ENCODE data around the gene USP3. TPM values are rescaled to one million over a fixed set of nuclear protein-coding genes. Genes with fewer than 3 reads are reported as not detected.

USP3 gene
- total RNA-seq, 2 experiments from 2014 or later, result 34.6 to 53.0 TPM

DNA sequence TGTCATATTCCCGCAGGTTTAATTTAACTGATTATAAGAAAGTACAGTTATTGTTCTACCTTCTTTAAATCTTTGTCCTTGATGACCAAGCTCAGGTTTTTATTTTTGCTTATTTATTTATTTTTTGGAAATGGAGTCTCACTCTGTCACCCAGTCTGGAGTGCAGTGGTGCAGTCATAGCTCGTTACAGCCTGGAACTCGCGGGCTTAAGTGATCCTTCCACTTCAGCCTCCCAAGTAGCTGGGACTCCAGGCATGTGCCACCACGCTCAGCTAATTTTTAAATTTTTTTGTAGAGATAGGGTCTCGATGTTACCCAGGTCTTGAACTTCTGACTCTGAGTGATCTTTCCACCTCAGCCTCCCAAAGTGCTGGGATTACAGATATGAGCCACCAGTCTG is 8.9 kb downstream of the USP3 start:
- BruUV-seq (replicated peaks), result no TSS peak
- no peak overlapping the region for H3K27ac ChIP-seq (ENCODE audit: low read depth, low read length, poor library complexity, severe bottlenecking)
- no peak overlapping the region for H3K4me3 ChIP-seq (ENCODE audit: low read depth, low read length, poor library complexity, severe bottlenecking)
- TF ChIP-seq, protein P1, sequence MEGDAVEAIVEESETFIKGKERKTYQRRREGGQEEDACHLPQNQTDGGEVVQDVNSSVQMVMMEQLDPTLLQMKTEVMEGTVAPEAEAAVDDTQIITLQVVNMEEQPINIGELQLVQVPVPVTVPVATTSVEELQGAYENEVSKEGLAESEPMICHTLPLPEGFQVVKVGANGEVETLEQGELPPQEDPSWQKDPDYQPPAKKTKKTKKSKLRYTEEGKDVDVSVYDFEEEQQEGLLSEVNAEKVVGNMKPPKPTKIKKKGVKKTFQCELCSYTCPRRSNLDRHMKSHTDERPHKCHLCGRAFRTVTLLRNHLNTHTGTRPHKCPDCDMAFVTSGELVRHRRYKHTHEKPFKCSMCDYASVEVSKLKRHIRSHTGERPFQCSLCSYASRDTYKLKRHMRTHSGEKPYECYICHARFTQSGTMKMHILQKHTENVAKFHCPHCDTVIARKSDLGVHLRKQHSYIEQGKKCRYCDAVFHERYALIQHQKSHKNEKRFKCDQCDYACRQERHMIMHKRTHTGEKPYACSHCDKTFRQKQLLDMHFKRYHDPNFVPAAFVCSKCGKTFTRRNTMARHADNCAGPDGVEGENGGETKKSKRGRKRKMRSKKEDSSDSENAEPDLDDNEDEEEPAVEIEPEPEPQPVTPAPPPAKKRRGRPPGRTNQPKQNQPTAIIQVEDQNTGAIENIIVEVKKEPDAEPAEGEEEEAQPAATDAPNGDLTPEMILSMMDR (conservative IDR thresholded peaks at IDR 0.05; ENCODE audit: low read length), result no peak
- no peak for TF ChIP-seq EZH2phosphoT487 (IDR thresholded peaks at IDR 0.05; ENCODE audit: borderline replicate concordance, low read depth, low read length)
- peaks cover 65% of the 10 kb centered on the region for H3K4me1 ChIP-seq (ENCODE audit: insufficient read depth, low read length, poor library complexity, severe bottlenecking)
- no peak overlapping the region for H2AFZ ChIP-seq (ENCODE audit: low read length)
- H3K36me3 ChIP-seq (ENCODE audit: insufficient read depth, low read length), result no peaks in the 10 kb centered on the region
- ChIA-PET POLR2A (interaction anchor here (0.7 to 1.5 kb wide), 6 partner anchors 7 to 89 kb away, joined by 3 to 6 read pairs (median 3); no protein-coding TSS in a partner anchor), CTCF (ENCODE audit: unreplicated experiment) (no interaction called here)
- no peak for DNase-seq (ENCODE audit: low spot score)
- H3K79me2 ChIP-seq (ENCODE audit: insufficient read depth, low read depth, low read length), result peaks cover 100% of the 10 kb centered on the region
- intact Hi-C loops (cut with micrococcal nuclease; ENCODE audit: unreplicated experiment), result no loop called here
- H4K20me1 ChIP-seq (ENCODE audit: insufficient read depth, low read length), result peaks cover 62% of the 10 kb centered on the region
- no peaks in the 10 kb centered on the region for H3K9me2 ChIP-seq (ENCODE audit: insufficient read depth, low read length)
- no peak overlapping the region for H3K4me2 ChIP-seq (ENCODE audit: low read length)
- no peaks in the 10 kb centered on the region for H3K9me3 ChIP-seq (ENCODE audit: low read length)

DNA sequence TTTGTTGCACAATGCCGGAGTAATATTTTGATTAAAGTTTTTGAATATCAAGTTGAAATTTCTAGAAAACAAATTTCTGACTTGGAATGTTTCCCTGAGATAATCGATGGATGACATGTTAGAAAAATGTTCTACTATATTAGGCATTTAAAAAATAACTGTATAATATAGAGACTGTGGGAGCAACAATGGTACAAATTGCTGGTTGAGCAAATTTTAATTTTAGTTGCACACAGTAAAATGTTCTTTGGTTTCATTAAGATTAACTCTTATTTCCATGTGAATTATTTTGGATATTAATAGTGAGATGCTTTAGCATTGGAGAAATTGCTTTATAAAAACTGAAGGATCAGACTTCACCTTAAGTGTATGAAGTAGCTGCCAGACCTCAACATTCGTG is 9.3 kb downstream of the USP3 start:
- ChIA-PET CTCF (ENCODE audit: unreplicated experiment) (no interaction called here), POLR2A (interaction anchor here (0.6 to 1.5 kb wide), 4 partner anchors 8 to 52 kb away, joined by 3 to 6 read pairs (median 3); no protein-coding TSS in a partner anchor)
- Histone ChIP-seq H3K4me3 (ENCODE audit: low read depth, low read length, poor library complexity, severe bottlenecking) (no peak overlapping the region), H3K9me3 (ENCODE audit: low read length) (no peaks in the 10 kb centered on the region), H3K36me3 (ENCODE audit: insufficient read depth, low read length) (no peaks in the 10 kb centered on the region), H4K20me1 (ENCODE audit: insufficient read depth, low read length) (peaks cover 59% of the 10 kb centered on the region), H3K27ac (ENCODE audit: low read depth, low read length, poor library complexity, severe bottlenecking) (no peak overlapping the region), H3K79me2 (ENCODE audit: insufficient read depth, low read depth, low read length) (peaks cover 100% of the 10 kb centered on the region), H2AFZ (ENCODE audit: low read length) (no peak overlapping the region), H3K9me2 (ENCODE audit: insufficient read depth, low read length) (no peaks in the 10 kb centered on the region), H3K4me2 (ENCODE audit: low read length) (no peak overlapping the region), H3K4me1 (ENCODE audit: insufficient read depth, low read length, poor library complexity, severe bottlenecking) (peaks cover 63% of the 10 kb centered on the region)
- BruUV-seq (replicated peaks), result no TSS peak
- no peak for TF ChIP-seq EZH2phosphoT487 (IDR thresholded peaks at IDR 0.05; ENCODE audit: borderline replicate concordance, low read depth, low read length)
- TF ChIP-seq, protein P1 (conservative IDR thresholded peaks at IDR 0.05; ENCODE audit: low read length), result no peak
- intact Hi-C loops (cut with micrococcal nuclease; ENCODE audit: unreplicated experiment), result no loop called here
- no peak for DNase-seq (ENCODE audit: low spot score)

- no peak overlapping the region for H3K4me3 ChIP-seq (ENCODE audit: low read depth, low read length, poor library complexity, severe bottlenecking)
- no peaks in the 10 kb centered on the region for H3K9me3 ChIP-seq (ENCODE audit: low read length)
- 0 out of 2 replicates have a peak overlapping the region, but pooled peaks have one; percentile 4 for H3K4me2 ChIP-seq (ENCODE audit: low read length)
- no TSS peak for BruUV-seq (replicated peaks)
- TF ChIP-seq, protein P1 (conservative IDR thresholded peaks at IDR 0.05; ENCODE audit: low read length), result no peak
- TF ChIP-seq EZH2phosphoT487 (IDR thresholded peaks at IDR 0.05; ENCODE audit: borderline replicate concordance, low read depth, low read length), result no peak
- H2AFZ ChIP-seq (ENCODE audit: low read length), result no peak overlapping the region
- no peaks in the 10 kb centered on the region for H3K36me3 ChIP-seq (ENCODE audit: insufficient read depth, low read length)
- peaks cover 99% of the 10 kb centered on the region for H3K79me2 ChIP-seq (ENCODE audit: insufficient read depth, low read depth, low read length)
- ChIA-PET POLR2A (interaction anchor here (0.7 to 1.5 kb wide), 2 partner anchors 39 to 247 kb away, joined by 3 to 6 read pairs; no protein-coding TSS in a partner anchor), CTCF (ENCODE audit: unreplicated experiment) (interaction anchor here (0.7 kb wide), 1 partner anchor 9 kb away, joined by 3 read pairs; no protein-coding TSS in a partner anchor)
- DNase-seq (ENCODE audit: low spot score), result no peak
- H3K9me2 ChIP-seq (ENCODE audit: insufficient read depth, low read length), result no peaks in the 10 kb centered on the region
- no peak overlapping the region for H3K27ac ChIP-seq (ENCODE audit: low read depth, low read length, poor library complexity, severe bottlenecking)
- peaks cover 54% of the 10 kb centered on the region for H4K20me1 ChIP-seq (ENCODE audit: insufficient read depth, low read length)
- intact Hi-C loops (cut with micrococcal nuclease; ENCODE audit: unreplicated experiment), result no loop called here
- peaks cover 59% of the 10 kb centered on the region for H3K4me1 ChIP-seq (ENCODE audit: insufficient read depth, low read length, poor library complexity, severe bottlenecking)
These were observed 10.1 kb downstream of the USP3 start for GRCh38 chr15:63514531-63514943.
